Ishikawa (cell line): ENCODE data around the gene ARID4B.

Experiments used
- CEBPB ChIP-seq: IDR thresholded peaks from 2 replicates; pipeline ENCODE4 v1.6.1; 2012
- CREB1 ChIP-seq: IDR thresholded peaks from 2 replicates; pipeline ENCODE4 v1.6.1; 2012; ENCODE audit warnings: low read depth
- EGR1 ChIP-seq: IDR thresholded peaks from 2 replicates; pipeline ENCODE4 v1.6.1; 2012
- EP300 ChIP-seq: IDR thresholded peaks from 2 replicates; pipeline ENCODE4 v1.6.1; 2012; ENCODE audit warnings: borderline replicate concordance
- FOXM1 ChIP-seq: IDR thresholded peaks from 2 replicates; pipeline ENCODE4 v1.6.1; 2012; ENCODE audit warnings: low read depth, borderline replicate concordance
- MAX ChIP-seq: IDR thresholded peaks from 2 replicates; pipeline ENCODE4 v1.6.1; 2012
- NFIC ChIP-seq: IDR thresholded peaks from 2 replicates; pipeline ENCODE4 v1.6.1; 2012
- RAD21 ChIP-seq: IDR thresholded peaks from 2 replicates; pipeline ENCODE4 v1.6.1; 2012; ENCODE audit warnings: low read depth
- TAF1 ChIP-seq: IDR thresholded peaks from 2 replicates; pipeline ENCODE4 v1.6.1; 2012; ENCODE audit warnings: low read depth, mild to moderate bottlenecking
- TCF12 ChIP-seq: IDR thresholded peaks from 2 replicates; pipeline ENCODE4 v1.6.1; 2012; ENCODE audit warnings: low read depth
- TEAD4 ChIP-seq: IDR thresholded peaks from 2 replicates; pipeline ENCODE4 v1.6.1; 2012
- USF1 ChIP-seq: IDR thresholded peaks from 2 replicates; pipeline ENCODE4 v1.6.1; 2012
- YY1 ChIP-seq: IDR thresholded peaks from 2 replicates; pipeline ENCODE4 v1.6.1; 2012; ENCODE audit warnings: low read depth
- ZBTB7A ChIP-seq: IDR thresholded peaks from 2 replicates; pipeline ENCODE4 v1.6.1; 2012; ENCODE audit warnings: low read depth
- TF ChIP-seq, protein P1 (sequence below): IDR thresholded peaks from 2 replicates; pipeline ENCODE4 v1.6.1; 2012; ENCODE audit warnings: low read depth, mild to moderate bottlenecking

Gene ARID4B

GRCh38 chr1:235152235-235152634 lies 175.7 kb downstream of the ARID4B start:
- TF ChIP-seq NFIC, result no peak
- no peak for TF ChIP-seq TEAD4
- TF ChIP-seq RAD21, result no peak
- no peak for TF ChIP-seq FOXM1

GRCh38 chr1:235151033-235151432 lies 176.9 kb downstream of the ARID4B start:
- TF ChIP-seq CEBPB (no peak), USF1 (no peak), FOXM1 (no peak), MAX (no peak), EGR1 (no peak), NFIC (no peak), TAF1 (no peak), EP300 (no peak), CREB1 (no peak), RAD21 (no peak), TEAD4 (no peak), ZBTB7A (no peak)

GRCh38 chr1:235149824-235150223 lies 178.2 kb downstream of the ARID4B start:
- TF ChIP-seq EP300, result no peak

DNA sequence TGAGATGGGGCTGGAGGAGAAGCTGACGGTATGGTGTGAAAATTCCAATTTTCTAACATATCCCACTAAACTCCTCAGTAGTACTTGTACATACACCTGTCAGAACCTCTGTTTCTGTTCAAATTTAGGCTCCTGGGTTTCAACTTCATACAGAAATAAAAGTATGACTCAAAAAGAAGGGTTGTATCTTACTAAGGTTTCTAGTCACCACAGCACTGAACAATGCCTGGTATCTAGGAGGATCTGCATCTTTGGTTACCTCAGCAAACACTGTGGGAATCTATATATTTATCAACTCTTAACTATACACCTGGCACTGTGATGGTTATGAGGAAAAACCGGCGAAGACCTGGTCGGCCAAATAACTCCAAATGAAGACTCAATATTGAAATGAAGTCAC lies 180.7 kb downstream of the ARID4B start:
- no peak for TF ChIP-seq NFIC
- no peak for TF ChIP-seq TAF1
- TF ChIP-seq CREB1, result no peak
- no peak for TF ChIP-seq RAD21
- no peak for TF ChIP-seq TEAD4
- TF ChIP-seq CEBPB, result no peak
- TF ChIP-seq YY1, result no peak
- no peak for TF ChIP-seq TCF12
- no peak for TF ChIP-seq ZBTB7A
- no peak for TF ChIP-seq MAX
- no peak for TF ChIP-seq EP300
- TF ChIP-seq EGR1, result no peak

DNA sequence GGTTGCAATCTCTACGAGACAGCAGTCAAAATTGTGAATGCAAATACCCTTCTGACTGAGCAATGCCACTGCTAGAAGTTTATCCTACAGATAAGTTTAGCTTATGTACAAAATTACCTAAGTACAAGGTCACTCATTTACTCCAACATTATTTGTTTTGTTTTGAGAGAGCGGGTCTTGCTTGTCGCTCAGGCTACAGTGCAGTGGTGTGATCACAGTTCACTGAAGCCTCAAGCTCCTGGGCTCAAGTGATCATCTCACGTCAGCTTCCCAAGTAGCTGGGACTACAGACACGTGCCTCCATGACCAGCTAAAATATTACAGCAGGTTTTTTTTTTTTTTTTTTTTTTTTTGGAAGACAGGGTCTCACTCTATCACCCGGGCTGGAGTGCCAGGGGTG lies 182.3 kb downstream of the ARID4B start:
- TF ChIP-seq CREB1, result no peak
- TF ChIP-seq YY1, result no peak
- no peak for TF ChIP-seq FOXM1
- no peak for TF ChIP-seq TEAD4
- no peak for TF ChIP-seq USF1
- TF ChIP-seq EP300, result no peak
- no peak for TF ChIP-seq MAX
- TF ChIP-seq ZBTB7A, result no peak
- TF ChIP-seq, protein P1, sequence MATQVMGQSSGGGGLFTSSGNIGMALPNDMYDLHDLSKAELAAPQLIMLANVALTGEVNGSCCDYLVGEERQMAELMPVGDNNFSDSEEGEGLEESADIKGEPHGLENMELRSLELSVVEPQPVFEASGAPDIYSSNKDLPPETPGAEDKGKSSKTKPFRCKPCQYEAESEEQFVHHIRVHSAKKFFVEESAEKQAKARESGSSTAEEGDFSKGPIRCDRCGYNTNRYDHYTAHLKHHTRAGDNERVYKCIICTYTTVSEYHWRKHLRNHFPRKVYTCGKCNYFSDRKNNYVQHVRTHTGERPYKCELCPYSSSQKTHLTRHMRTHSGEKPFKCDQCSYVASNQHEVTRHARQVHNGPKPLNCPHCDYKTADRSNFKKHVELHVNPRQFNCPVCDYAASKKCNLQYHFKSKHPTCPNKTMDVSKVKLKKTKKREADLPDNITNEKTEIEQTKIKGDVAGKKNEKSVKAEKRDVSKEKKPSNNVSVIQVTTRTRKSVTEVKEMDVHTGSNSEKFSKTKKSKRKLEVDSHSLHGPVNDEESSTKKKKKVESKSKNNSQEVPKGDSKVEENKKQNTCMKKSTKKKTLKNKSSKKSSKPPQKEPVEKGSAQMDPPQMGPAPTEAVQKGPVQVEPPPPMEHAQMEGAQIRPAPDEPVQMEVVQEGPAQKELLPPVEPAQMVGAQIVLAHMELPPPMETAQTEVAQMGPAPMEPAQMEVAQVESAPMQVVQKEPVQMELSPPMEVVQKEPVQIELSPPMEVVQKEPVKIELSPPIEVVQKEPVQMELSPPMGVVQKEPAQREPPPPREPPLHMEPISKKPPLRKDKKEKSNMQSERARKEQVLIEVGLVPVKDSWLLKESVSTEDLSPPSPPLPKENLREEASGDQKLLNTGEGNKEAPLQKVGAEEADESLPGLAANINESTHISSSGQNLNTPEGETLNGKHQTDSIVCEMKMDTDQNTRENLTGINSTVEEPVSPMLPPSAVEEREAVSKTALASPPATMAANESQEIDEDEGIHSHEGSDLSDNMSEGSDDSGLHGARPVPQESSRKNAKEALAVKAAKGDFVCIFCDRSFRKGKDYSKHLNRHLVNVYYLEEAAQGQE, result no peak
- TF ChIP-seq CEBPB, result no peak
- TF ChIP-seq TAF1, result no peak
- no peak for TF ChIP-seq NFIC
- TF ChIP-seq RAD21, result no peak
- TF ChIP-seq EGR1, result no peak
- TF ChIP-seq TCF12, result no peak

GRCh38 chr1:235142991-235143390 lies 185.0 kb downstream of the ARID4B start:
- TF ChIP-seq USF1 (no peak), FOXM1 (no peak), MAX (no peak), CREB1 (no peak), TCF12 (no peak), TAF1 (no peak), ZBTB7A (no peak), CEBPB (no peak), NFIC (no peak), EP300 (no peak), RAD21 (no peak), TEAD4 (no peak), YY1 (no peak), EGR1 (no peak)
- TF ChIP-seq, protein P1, result no peak
